WTC11 (cell line): ENCODE results near the gene FUT8. TPM values are rescaled to one million over a fixed set of nuclear protein-coding genes. Genes with fewer than 3 reads are reported as not detected.

Experiments used
- ATAC-seq: fragments of 200-7000 bp; cut with Tn5 transposase; 2 replicates; pipeline ENCODE4 v1.10.0; 2021; ENCODE audit warnings: mild to moderate bottlenecking, moderate library complexity
- CTCF ChIA-PET: fragments of 300-600 bp; sonication (Branson Sonifier 250); formaldehyde crosslinking; loops from one replicate; lab custom pipeline; 2021; ENCODE audit warnings: antibody characterized with exemption; lab: Charles Lee
- POLR2A ChIA-PET: fragments of 350-600 bp; sonication (Branson Sonifier 250); formaldehyde crosslinking; loops from one replicate; lab custom pipeline; 2021; ENCODE audit warnings: antibody characterized with exemption; lab: Charles Lee
- DNase-seq: peaks from one replicate; pipeline ENCODE4 v3.0.0; 2021; ENCODE audit warnings: low spot score
- H3K27ac Mint-ChIP-seq: 2 replicates; pipeline ENCODE4 v1.8.0; 2021; ENCODE audit warnings: mixed read lengths
- H3K27me3 Mint-ChIP-seq: 2 replicates; pipeline ENCODE4 v1.8.0; 2021; ENCODE audit warnings: low read depth, mild to moderate bottlenecking, moderate library complexity, mixed read lengths
- H3K36me3 Mint-ChIP-seq: 2 replicates; pipeline ENCODE4 v1.8.0; 2021; ENCODE audit warnings: mixed read lengths
- H3K4me1 Mint-ChIP-seq: 2 replicates; pipeline ENCODE4 v1.8.0; 2022; ENCODE audit warnings: mixed read lengths
- H3K4me3 Mint-ChIP-seq: 2 replicates; pipeline ENCODE4 v1.8.0; 2021; ENCODE audit warnings: mild to moderate bottlenecking, moderate library complexity, mixed read lengths
- H3K9me3 Mint-ChIP-seq: 2 replicates; pipeline ENCODE4 v1.8.0; 2021; ENCODE audit warnings: mixed read lengths
- AFF4 ChIP-seq: sonication (generic); formaldehyde crosslinking; IDR thresholded peaks from 2 replicates; pipeline ENCODE4 v1.8.1; 2023; ENCODE audit warnings: mild to moderate bottlenecking, missing genetic modification reagents, borderline replicate concordance
- AR ChIP-seq: fragments of 250-450 bp; sonication (Bioruptor Pico); IDR thresholded peaks from 2 replicates; pipeline ENCODE4 v1.9.0; 2021; ENCODE audit warnings: mild to moderate bottlenecking
- ATF2 ChIP-seq: sonication (generic); formaldehyde crosslinking; IDR thresholded peaks from 2 replicates; pipeline ENCODE4 v1.8.1; 2022; ENCODE audit warnings: low read depth, missing genetic modification reagents, borderline replicate concordance
- ATF3 ChIP-seq: sonication (generic); formaldehyde crosslinking; conservative IDR thresholded peaks from 2 replicates; pipeline ENCODE4 v1.8.1; 2022; ENCODE audit warnings: mild to moderate bottlenecking, missing genetic modification reagents
- CDX4 ChIP-seq: fragments of 250-450 bp; sonication (Bioruptor Pico); IDR thresholded peaks from 2 replicates; pipeline ENCODE4 v1.9.0; 2021; ENCODE audit warnings: moderate library complexity, mild to moderate bottlenecking, inconsistent platforms, borderline replicate concordance
- EMX1 ChIP-seq: fragments of 250-450 bp; sonication (Bioruptor Pico); IDR thresholded peaks from 2 replicates; pipeline ENCODE4 v1.8.0; 2021; ENCODE audit warnings: mild to moderate bottlenecking
- ESRRA ChIP-seq: sonication (generic); formaldehyde crosslinking; IDR thresholded peaks from 2 replicates; pipeline ENCODE4 v1.8.1; 2022; ENCODE audit warnings: mild to moderate bottlenecking, missing genetic modification reagents, borderline replicate concordance
- FOXK1 ChIP-seq: sonication (generic); formaldehyde crosslinking; IDR thresholded peaks from 2 replicates; pipeline ENCODE4 v1.8.0; 2022; ENCODE audit warnings: mild to moderate bottlenecking, moderate library complexity, missing genetic modification reagents
- FOXP1 ChIP-seq: sonication (generic); formaldehyde crosslinking; IDR thresholded peaks from 2 replicates; pipeline ENCODE4 v1.8.0; 2022; ENCODE audit warnings: missing genetic modification reagents, mild to moderate bottlenecking, moderate library complexity, borderline replicate concordance
- GABPB1 ChIP-seq: sonication (generic); formaldehyde crosslinking; IDR thresholded peaks from 2 replicates; pipeline ENCODE4 v1.8.1; 2023; ENCODE audit warnings: mild to moderate bottlenecking, missing genetic modification reagents
- HMGA2 ChIP-seq: fragments of 250-450 bp; sonication (Bioruptor Pico); IDR thresholded peaks from 2 replicates; pipeline ENCODE4 v1.4.0; 2021; ENCODE audit warnings: mild to moderate bottlenecking, moderate library complexity
- IRF2 ChIP-seq: sonication (generic); formaldehyde crosslinking; IDR thresholded peaks from 2 replicates; pipeline ENCODE4 v1.8.0; 2022; ENCODE audit warnings: low read depth, missing genetic modification reagents, borderline replicate concordance
- KAT7 ChIP-seq: sonication (generic); formaldehyde crosslinking; IDR thresholded peaks from 2 replicates; pipeline ENCODE4 v1.8.1; 2023; ENCODE audit warnings: missing genetic modification reagents, mild to moderate bottlenecking, borderline replicate concordance
- NFE2L1 ChIP-seq: sonication (generic); formaldehyde crosslinking; IDR thresholded peaks from 2 replicates; pipeline ENCODE4 v1.8.1; 2023; ENCODE audit warnings: missing genetic modification reagents
- NR2C2 ChIP-seq: sonication (generic); formaldehyde crosslinking; IDR thresholded peaks from 2 replicates; pipeline ENCODE4 v1.8.0; 2022; ENCODE audit warnings: mild to moderate bottlenecking, missing genetic modification reagents
- NR3C1 ChIP-seq: sonication (generic); formaldehyde crosslinking; conservative IDR thresholded peaks from 2 replicates; pipeline ENCODE4 v1.8.1; 2023; ENCODE audit warnings: low read depth, mild to moderate bottlenecking, missing genetic modification reagents
- RELA ChIP-seq: sonication (generic); formaldehyde crosslinking; IDR thresholded peaks from 2 replicates; pipeline ENCODE4 v1.8.1; 2022; ENCODE audit warnings: missing genetic modification reagents, mild to moderate bottlenecking, borderline replicate concordance
- SMAD3 ChIP-seq: sonication (generic); formaldehyde crosslinking; IDR thresholded peaks from 2 replicates; pipeline ENCODE4 v1.8.0; 2022; ENCODE audit warnings: missing genetic modification reagents, mild to moderate bottlenecking, borderline replicate concordance
- SOX15 ChIP-seq: fragments of 250-450 bp; sonication (Bioruptor Pico); IDR thresholded peaks from 2 replicates; pipeline ENCODE4 v1.9.0; 2021; ENCODE audit warnings: mild to moderate bottlenecking
- SP1 ChIP-seq: sonication (generic); formaldehyde crosslinking; conservative IDR thresholded peaks from 2 replicates; pipeline ENCODE4 v1.8.1; 2022; ENCODE audit warnings: missing genetic modification reagents
- TP53 ChIP-seq: sonication (generic); formaldehyde crosslinking; IDR thresholded peaks from 2 replicates; pipeline ENCODE4 v1.8.1; 2023; ENCODE audit warnings: mild to moderate bottlenecking, missing genetic modification reagents
- ZNF232 ChIP-seq: sonication (generic); formaldehyde crosslinking; IDR thresholded peaks from 2 replicates; pipeline ENCODE4 v1.8.0; 2022; ENCODE audit warnings: mild to moderate bottlenecking, missing genetic modification reagents
- ZNF317 ChIP-seq: sonication (generic); formaldehyde crosslinking; IDR thresholded peaks from 2 replicates; pipeline ENCODE4 v1.8.1; 2023; ENCODE audit warnings: low read depth, mild to moderate bottlenecking, moderate library complexity, missing genetic modification reagents, borderline replicate concordance
- total RNA-seq: library from RNA; stranded (reverse); gene quantifications from 3 replicates; pipeline ENCODE4 v1.2.3, GENCODE V29; 2021

FUT8 gene
- total RNA-seq, 1 experiment from 2014 or later: 37.9 TPM

- TF ChIP-seq ZNF232 (CRISPR knock-in tag) (no peak), TP53 (no peak), ESRRA (CRISPR knock-in tag) (no peak), ATF2 (CRISPR knock-in tag) (no peak), ATF3 (no peak), SMAD3 (CRISPR knock-in tag) (no peak), EMX1 (CRISPR knock-in tag) (no peak)
Observed at GRCh38 chr14:65434216-65434850, 21.8 kb downstream of the FUT8 start (continued).

- peaks cover 11% of the 10 kb centered on the region for H3K9me3 Mint-ChIP-seq
- TF ChIP-seq RELA (CRISPR knock-in tag) (no peak), NR2C2 (no peak), HMGA2 (CRISPR knock-in tag) (no peak), FOXK1 (CRISPR knock-in tag) (no peak), KAT7 (no peak), IRF2 (CRISPR knock-in tag) (no peak)
Observed at GRCh38 chr14:65438266-65438933, 25.9 kb downstream of the FUT8 start.

GRCh38 chr14:65439117-65439516, 26.6 kb downstream of the FUT8 start:
- Mint-ChIP-seq H3K36me3 (peaks cover 15% of the 10 kb centered on the region), H3K9me3 (peaks cover 12% of the 10 kb centered on the region), H3K27ac (no peak overlapping the region), H3K4me3 (no peak overlapping the region), H3K27me3 (no peaks in the 10 kb centered on the region; the same call in 1 of the 2 replicates), H3K4me1 (peaks cover 24% of the 10 kb centered on the region)
- CTCF ChIA-PET: no interaction called here
- no peak for DNase-seq
- POLR2A ChIA-PET: no interaction called here
- ATAC-seq: no peak
- TF ChIP-seq ZNF317 (CRISPR knock-in tag) (no peak), NR3C1 (CRISPR knock-in tag) (no peak), SP1 (CRISPR knock-in tag) (no peak), HMGA2 (CRISPR knock-in tag) (no peak), ATF2 (CRISPR knock-in tag) (no peak), CDX4 (CRISPR knock-in tag) (no peak), GABPB1 (CRISPR knock-in tag) (no peak), AR (CRISPR knock-in tag) (no peak), SOX15 (CRISPR knock-in tag) (no peak), FOXP1 (no peak), NFE2L1 (no peak), AFF4 (CRISPR knock-in tag) (no peak)

More at GRCh38 chr14:65438266-65438933, 25.9 kb downstream of the FUT8 start:
- POLR2A ChIA-PET: no interaction called here
- H3K4me3 Mint-ChIP-seq: no peak overlapping the region
- H3K27me3 Mint-ChIP-seq: no peaks in the 10 kb centered on the region; the same call in 1 of the 2 replicates
- H3K36me3 Mint-ChIP-seq: peaks cover 13% of the 10 kb centered on the region
- CTCF ChIA-PET: no interaction called here
- DNase-seq: no peak
- peaks cover 32% of the 10 kb centered on the region for H3K4me1 Mint-ChIP-seq
- H3K27ac Mint-ChIP-seq: no peak overlapping the region; the same call in 1 of the 2 replicates
- no peak for ATAC-seq
